Mucosa of rectum (tissue), 2 donors: ENCODE data around the gene BMP7.

Experiments used
- H3K27ac ChIP-seq, 2 donors: one replicate each; pipeline ENCODE4 v1.7.0; 2013; ENCODE audit warnings: inconsistent platforms in 2 of 2, low read depth in 2 of 2, low read length in 2 of 2
- H3K27me3 ChIP-seq, 2 donors: one replicate each; pipeline ENCODE4 v1.7.0; 2013; ENCODE audit warnings: low read length in 2 of 2; ENCODE audit not compliant: control insufficient read depth in 2 of 2, insufficient read depth in 2 of 2
- H3K36me3 ChIP-seq, 2 donors: one replicate each; pipeline ENCODE4 v1.7.0; 2013; ENCODE audit warnings: low read length in 2 of 2; ENCODE audit not compliant: control insufficient read depth in 2 of 2, insufficient read depth in 2 of 2
- H3K4me1 ChIP-seq, 2 donors: one replicate each; pipeline ENCODE4 v1.7.0; 2013; ENCODE audit warnings: low read length in 2 of 2, mild to moderate bottlenecking in 1 of 2; ENCODE audit not compliant: control insufficient read depth in 2 of 2, insufficient read depth in 2 of 2
- H3K4me3 ChIP-seq, 2 donors: one replicate each; pipeline ENCODE4 v1.7.0; 2013; ENCODE audit warnings: low read length in 2 of 2
- H3K9ac ChIP-seq, 2 donors: one replicate each; pipeline ENCODE4 v1.7.0; 2013; ENCODE audit warnings: low read length in 2 of 2, low read depth in 1 of 2, mild to moderate bottlenecking in 1 of 2
- H3K9me3 ChIP-seq, 2 donors: one replicate each; pipeline ENCODE4 v1.7.0; 2013; ENCODE audit warnings: low read length in 2 of 2; ENCODE audit not compliant: control insufficient read depth in 2 of 2
- donor health status: healthy.
- donor health status: Normal muscosa, but diverticular disease.

Gene BMP7

GRCh38 chr20:57266291-57267157 lies at the start of gene BMP7:
TSS of gene BMP7 (minus strand) at chr20:57266641. CDS start at chr20:57266122, 519 bp downstream.
- peaks cover 0 to 4% of the 10 kb centered on the region in 2 donors for H3K4me1 ChIP-seq
- H3K9me3 ChIP-seq = no peaks in the 10 kb centered on the region
- peaks cover 28 to 29% of the 10 kb centered on the region in 2 donors for H3K27me3 ChIP-seq
- H3K4me3 ChIP-seq = peak within 1 kb of the TSS; percentile 13 to 23
- H3K27ac ChIP-seq = no peak within 1 kb of the TSS
- no peaks in the 10 kb centered on the region for H3K36me3 ChIP-seq
- H3K9ac ChIP-seq = no peak within 1 kb of the TSS

DNA sequence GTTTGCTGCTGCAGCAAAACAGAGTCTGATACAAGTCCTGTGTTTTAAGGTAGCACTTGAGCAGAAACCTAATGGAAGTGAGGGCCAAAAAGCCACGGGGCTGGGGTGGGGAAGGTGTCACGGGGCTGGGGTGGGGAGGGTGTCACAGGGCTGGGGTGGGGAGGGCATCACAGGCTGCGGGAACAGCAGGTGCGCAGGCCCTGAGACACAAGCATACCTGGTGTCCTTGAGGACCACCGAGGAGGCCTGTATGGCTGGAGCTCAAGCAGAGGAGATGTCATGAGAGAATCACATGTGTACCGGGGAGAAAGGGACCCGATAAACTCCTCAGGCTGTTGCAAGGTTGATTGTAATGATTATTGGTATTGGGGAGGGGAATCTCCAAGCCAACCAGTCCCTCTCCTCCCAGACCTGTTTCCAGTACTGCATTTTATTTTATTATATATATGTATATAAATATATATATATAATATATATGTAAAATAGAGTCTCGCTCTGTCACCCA lies 49.6 kb upstream of the BMP7 start:
- no peak overlapping the region for H3K4me3 ChIP-seq
- no peak overlapping the region for H3K27ac ChIP-seq
- no peak overlapping the region for H3K9ac ChIP-seq
- H3K4me1 ChIP-seq = no peaks in the 10 kb centered on the region
- no peaks in the 10 kb centered on the region for H3K36me3 ChIP-seq
- H3K9me3 ChIP-seq = no peaks in the 10 kb centered on the region
- H3K27me3 ChIP-seq = no peaks in the 10 kb centered on the region

DNA sequence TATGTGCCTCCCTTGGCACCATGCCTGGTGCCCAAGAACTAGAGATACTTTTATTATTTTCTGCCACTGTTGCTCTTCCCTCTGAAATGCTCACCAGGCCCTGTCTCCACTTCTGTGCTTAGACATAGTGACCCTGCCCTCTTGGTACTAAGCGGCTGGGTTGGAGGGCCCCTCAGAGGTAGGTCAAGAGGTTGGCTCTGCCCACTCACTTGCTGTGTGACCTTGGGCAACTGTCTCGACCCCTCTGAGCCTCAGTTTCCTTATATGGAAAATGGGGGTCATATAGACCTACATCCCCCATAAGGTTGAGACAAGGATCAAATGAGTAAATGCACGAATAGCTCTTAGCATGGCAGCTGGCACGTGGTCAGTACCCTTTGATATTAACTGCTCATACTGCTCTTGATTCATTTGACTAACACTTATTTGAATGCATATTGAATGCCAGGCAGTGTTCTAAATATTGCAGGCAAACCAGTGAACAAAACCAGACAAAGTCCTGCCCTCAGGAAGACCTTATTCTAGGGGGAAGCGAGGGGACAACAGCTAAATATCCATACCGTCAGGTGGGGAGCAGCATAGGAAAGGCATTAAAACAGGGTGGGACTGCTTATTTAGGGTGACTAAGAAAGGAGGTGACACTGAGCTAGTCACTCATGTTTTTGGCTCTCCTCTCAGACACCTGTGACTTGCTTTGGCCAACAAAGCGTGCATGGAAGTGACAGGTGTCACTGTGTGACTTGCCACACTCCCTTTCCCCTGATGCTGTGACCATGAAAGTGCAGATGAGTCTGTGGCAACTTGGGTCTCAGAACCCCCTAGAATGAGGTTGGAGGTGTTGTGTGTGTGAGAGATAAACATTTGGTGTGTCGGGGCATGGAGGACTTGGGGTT lies 48.9 kb upstream of the BMP7 start:
- Histone ChIP-seq H3K9me3 (no peaks in the 10 kb centered on the region), H3K9ac (no peak overlapping the region), H3K4me3 (no peak overlapping the region), H3K27me3 (no peaks in the 10 kb centered on the region), H3K27ac (no peak overlapping the region), H3K4me1 (no peaks in the 10 kb centered on the region), H3K36me3 (no peaks in the 10 kb centered on the region)

- Histone ChIP-seq H3K27me3 (no peaks in the 10 kb centered on the region), H3K27ac (no peak overlapping the region), H3K9me3 (no peaks in the 10 kb centered on the region), H3K4me1 (no peaks in the 10 kb centered on the region), H3K36me3 (no peaks in the 10 kb centered on the region), H3K4me3 (no peak overlapping the region), H3K9ac (no peak overlapping the region)
These were observed 47.5 kb upstream of the BMP7 start for GRCh38 chr20:57313951-57314350.

DNA sequence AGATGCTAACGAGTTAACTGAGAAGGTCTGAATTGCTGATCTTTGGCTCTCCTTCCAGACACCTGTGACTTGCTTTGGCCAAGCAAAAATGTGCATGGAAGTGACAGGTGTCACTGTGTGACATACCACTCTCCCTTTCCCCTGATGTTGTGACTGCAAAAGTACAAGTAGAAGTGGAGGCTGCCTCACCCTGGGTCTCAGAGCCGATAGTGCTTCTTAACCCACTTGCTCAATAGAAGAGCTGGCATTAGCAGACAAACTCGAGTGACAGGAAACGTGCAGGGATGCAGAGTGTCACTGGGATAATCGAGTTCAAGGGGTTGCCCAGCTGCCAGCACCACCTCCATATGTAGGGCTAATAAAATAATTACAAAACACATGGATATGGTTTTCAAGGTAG lies 46.8 kb upstream of the BMP7 start:
- Histone ChIP-seq H3K9ac (no peak overlapping the region), H3K4me1 (no peaks in the 10 kb centered on the region), H3K36me3 (no peaks in the 10 kb centered on the region), H3K27ac (no peak overlapping the region), H3K27me3 (no peaks in the 10 kb centered on the region), H3K4me3 (no peak overlapping the region), H3K9me3 (no peaks in the 10 kb centered on the region)

DNA sequence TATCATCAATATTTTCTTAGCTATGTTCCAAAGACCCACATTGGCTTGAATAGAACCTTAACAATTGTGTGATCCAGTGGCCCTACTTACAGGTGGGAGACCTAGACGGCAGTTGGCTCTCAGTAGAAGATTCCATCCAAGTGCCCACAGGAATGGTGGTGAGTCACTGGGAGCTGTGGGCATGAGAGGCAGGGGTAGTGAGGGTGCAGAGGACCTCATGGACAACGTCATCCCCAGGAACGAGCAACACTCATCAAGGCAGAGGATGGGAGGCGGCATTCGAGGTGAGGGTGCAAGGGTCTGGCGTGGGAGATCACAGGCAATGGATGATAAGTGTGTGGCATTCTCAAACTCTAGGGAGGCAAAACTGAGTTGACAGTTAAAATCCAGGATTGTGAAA lies 45.7 kb upstream of the BMP7 start:
- H3K4me1 ChIP-seq = no peaks in the 10 kb centered on the region
- no peaks in the 10 kb centered on the region for H3K36me3 ChIP-seq
- H3K9ac ChIP-seq = no peak overlapping the region
- no peaks in the 10 kb centered on the region for H3K27me3 ChIP-seq
- no peak overlapping the region for H3K4me3 ChIP-seq
- H3K9me3 ChIP-seq = no peaks in the 10 kb centered on the region
- no peak overlapping the region for H3K27ac ChIP-seq

GRCh38 chr20:57310821-57311514 lies 44.5 kb upstream of the BMP7 start:
- no peaks in the 10 kb centered on the region for H3K36me3 ChIP-seq
- no peaks in the 10 kb centered on the region for H3K4me1 ChIP-seq
- H3K27ac ChIP-seq = no peak overlapping the region
- no peak overlapping the region for H3K4me3 ChIP-seq
- H3K9me3 ChIP-seq = no peaks in the 10 kb centered on the region
- no peaks in the 10 kb centered on the region for H3K27me3 ChIP-seq
- H3K9ac ChIP-seq = no peak overlapping the region

DNA sequence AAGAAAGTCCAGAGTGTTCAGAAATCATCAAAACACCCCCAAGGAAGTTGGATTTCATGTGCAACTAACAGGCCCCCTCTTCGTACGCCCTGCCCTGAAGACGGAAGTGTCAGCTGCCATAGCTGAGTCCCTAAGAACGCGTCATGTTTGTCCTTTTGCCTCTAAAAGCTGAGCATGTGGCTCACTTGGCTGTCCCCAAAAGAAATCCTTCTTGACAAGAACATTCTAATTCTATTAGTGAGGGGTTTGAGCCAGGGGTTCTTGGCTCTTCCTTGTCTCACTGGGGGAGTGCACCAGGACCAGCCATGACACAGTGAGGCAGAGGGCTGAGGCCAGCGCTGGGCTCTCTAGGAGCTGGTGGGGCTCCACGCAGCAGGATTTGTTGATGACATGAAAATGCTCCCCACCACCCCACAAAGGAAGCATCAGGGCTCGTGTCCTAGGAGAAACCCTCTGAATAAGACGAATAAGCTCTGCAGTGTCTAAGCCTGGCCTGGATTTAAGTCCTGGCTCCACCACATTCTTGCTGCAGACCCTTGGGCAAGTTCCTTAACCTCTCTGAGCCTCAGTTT lies 43.2 kb upstream of the BMP7 start:
- Histone ChIP-seq H3K4me3 (no peak overlapping the region), H3K9me3 (no peaks in the 10 kb centered on the region), H3K27ac (no peak overlapping the region), H3K9ac (no peak overlapping the region), H3K4me1 (no peaks in the 10 kb centered on the region), H3K36me3 (no peaks in the 10 kb centered on the region), H3K27me3 (no peaks in the 10 kb centered on the region)

- Histone ChIP-seq H3K27ac (no peak overlapping the region), H3K9me3 (no peaks in the 10 kb centered on the region), H3K9ac (no peak overlapping the region)
These were observed 42.2 kb upstream of the BMP7 start for GRCh38 chr20:57308451-57309271.

More at GRCh38 chr20:57308451-57309271, 42.2 kb upstream of the BMP7 start:
- H3K27me3 ChIP-seq = no peaks in the 10 kb centered on the region
- no peak overlapping the region for H3K4me3 ChIP-seq
- no peaks in the 10 kb centered on the region for H3K4me1 ChIP-seq
- no peaks in the 10 kb centered on the region for H3K36me3 ChIP-seq
